Measurements from ENCODE around the gene NOG. TPM values are rescaled to one million over a fixed set of nuclear protein-coding genes. Genes with fewer than 3 reads are reported as not detected.
A peak's percentile ranks its signal among the peaks of the same experiment; 100 is the strongest.

The NOG gene
- total RNA-seq, 1 experiment from 2014 or later = 4.1 TPM

- DNase-seq = peak; percentile 35
- Histone ChIP-seq H3K36me3 (replicated peaks; ENCODE audit: control insufficient read depth, insufficient read depth, low read length) (no peaks in the 10 kb centered on the region), H3K27me3 (ENCODE audit: control insufficient read depth, insufficient read depth, low read length) (no peaks in the 10 kb centered on the region; the same call in 1 of the 2 replicates), H3K4me3 (ENCODE audit: insufficient read depth, low read depth, low read length) (no peak overlapping the region)
Measured at GRCh38 chr17:56637254-56637653, 43.8 kb downstream of the NOG start.

- Histone ChIP-seq H3K27me3 (ENCODE audit: control insufficient read depth, insufficient read depth, low read length) (no peaks in the 10 kb centered on the region; the same call in 1 of the 2 replicates), H3K4me3 (ENCODE audit: insufficient read depth, low read depth, low read length) (no peak overlapping the region), H3K36me3 (replicated peaks; ENCODE audit: control insufficient read depth, insufficient read depth, low read length) (no peaks in the 10 kb centered on the region)
- no peak for DNase-seq
Measured at GRCh38 chr17:56638591-56639051, 45.1 kb downstream of the NOG start.

GRCh38 chr17:56639517-56639916 is 46.0 kb downstream of the NOG start:
- DNase-seq = no peak
- no peaks in the 10 kb centered on the region for H3K36me3 ChIP-seq (replicated peaks; ENCODE audit: control insufficient read depth, insufficient read depth, low read length)
- H3K4me3 ChIP-seq (ENCODE audit: insufficient read depth, low read depth, low read length) = no peak overlapping the region
- H3K27me3 ChIP-seq (ENCODE audit: control insufficient read depth, insufficient read depth, low read length) = no peaks in the 10 kb centered on the region; the same call in 1 of the 2 replicates

GRCh38 chr17:56640116-56640515 is 46.6 kb downstream of the NOG start:
- no peaks in the 10 kb centered on the region for H3K36me3 ChIP-seq (replicated peaks; ENCODE audit: control insufficient read depth, insufficient read depth, low read length)
- H3K4me3 ChIP-seq (ENCODE audit: insufficient read depth, low read depth, low read length) = no peak overlapping the region
- H3K27me3 ChIP-seq (ENCODE audit: control insufficient read depth, insufficient read depth, low read length) = no peaks in the 10 kb centered on the region; the same call in 1 of the 2 replicates
- DNase-seq = no peak

GRCh38 chr17:56641373-56641772 is 47.9 kb downstream of the NOG start:
- DNase-seq = no peak
- no peak overlapping the region for H3K4me3 ChIP-seq (ENCODE audit: insufficient read depth, low read depth, low read length)
- H3K27me3 ChIP-seq (ENCODE audit: control insufficient read depth, insufficient read depth, low read length) = no peaks in the 10 kb centered on the region; the same call in 1 of the 2 replicates
- H3K36me3 ChIP-seq (replicated peaks; ENCODE audit: control insufficient read depth, insufficient read depth, low read length) = no peaks in the 10 kb centered on the region

GRCh38 chr17:56641894-56642293 is 48.4 kb downstream of the NOG start:
- no peak for DNase-seq
- Histone ChIP-seq H3K4me3 (ENCODE audit: insufficient read depth, low read depth, low read length) (no peak overlapping the region), H3K27me3 (ENCODE audit: control insufficient read depth, insufficient read depth, low read length) (no peaks in the 10 kb centered on the region; the same call in 1 of the 2 replicates), H3K36me3 (replicated peaks; ENCODE audit: control insufficient read depth, insufficient read depth, low read length) (no peaks in the 10 kb centered on the region)

GRCh38 chr17:56642424-56642823 is 48.9 kb downstream of the NOG start:
- Histone ChIP-seq H3K27me3 (ENCODE audit: control insufficient read depth, insufficient read depth, low read length) (no peaks in the 10 kb centered on the region; the same call in 1 of the 2 replicates), H3K36me3 (replicated peaks; ENCODE audit: control insufficient read depth, insufficient read depth, low read length) (no peaks in the 10 kb centered on the region), H3K4me3 (ENCODE audit: insufficient read depth, low read depth, low read length) (no peak overlapping the region)
- DNase-seq = no peak

Other genes starting within 250 kb of the NOG start
- 1.5 and 1.9 TPM in 2 replicates for gene C17orf67, start 240.2 kb downstream of the NOG start, total RNA-seq (2014; rRNA removed; shearing (Covaris generic))
- gene DGKE, start 240.5 kb downstream of the NOG start, total RNA-seq (2014; rRNA removed; shearing (Covaris generic)) = 2.0 and 3.6 TPM in 2 replicates

Measured in H7 (cell line).